ENCODE data around the gene SSC4D. TPM values are rescaled to one million over a fixed set of nuclear protein-coding genes. Genes with fewer than 3 reads are reported as not detected.
A peak's percentile ranks its signal among the peaks of the same experiment; 100 is the strongest.

The SSC4D gene
- total and polyA plus RNA-seq, 9 of the 15 experiments (the other 6 are each of a cell fraction or from before 2014, with no cell fraction given): 0.06 to 1.1 (median 0.85) TPM; not detected in 1

- TF ChIP-seq TEAD1 (CRISPR knock-in tag; IDR thresholded peaks at IDR 0.05) (peak; percentile 34 to 46; a peak in 1 of 4 replicates), ZNF696 (CRISPR knock-in tag; conservative IDR thresholded peaks at IDR 0.05) (no peak), HBP1 (CRISPR knock-in tag; IDR thresholded peaks at IDR 0.05) (0 out of 2 replicates have a peak, but pooled peaks have one; percentile 9), TARDBP (IDR thresholded peaks at IDR 0.05) (0 out of 2 replicates have a peak, but pooled peaks have one; percentile 36), ZNF347 (CRISPR knock-in tag; IDR thresholded peaks at IDR 0.05; ENCODE audit: low read depth) (no peak), ZFX (CRISPR knock-in tag; IDR thresholded peaks at IDR 0.05) (peak; percentile 58; the same call in 1 of the 2 replicates), ZMIZ1 (IDR thresholded peaks at IDR 0.05; ENCODE audit: low read depth in 2 of 2, low read length in 2 of 2) (peak in 1 of 2 experiments; percentile 46; a peak in 1 of 4 replicates), PRDM10 (IDR thresholded peaks at IDR 0.05; ENCODE audit: partially characterized antibody) (peak; percentile 71), ZNF224 (CRISPR knock-in tag; IDR thresholded peaks at IDR 0.05) (0 out of 2 replicates have a peak, but pooled peaks have one; percentile 46), ZNF239 (CRISPR knock-in tag; IDR thresholded peaks at IDR 0.05) (peak; percentile 46; the same call in 1 of the 2 replicates)
- TF ChIP-seq, protein P1, sequence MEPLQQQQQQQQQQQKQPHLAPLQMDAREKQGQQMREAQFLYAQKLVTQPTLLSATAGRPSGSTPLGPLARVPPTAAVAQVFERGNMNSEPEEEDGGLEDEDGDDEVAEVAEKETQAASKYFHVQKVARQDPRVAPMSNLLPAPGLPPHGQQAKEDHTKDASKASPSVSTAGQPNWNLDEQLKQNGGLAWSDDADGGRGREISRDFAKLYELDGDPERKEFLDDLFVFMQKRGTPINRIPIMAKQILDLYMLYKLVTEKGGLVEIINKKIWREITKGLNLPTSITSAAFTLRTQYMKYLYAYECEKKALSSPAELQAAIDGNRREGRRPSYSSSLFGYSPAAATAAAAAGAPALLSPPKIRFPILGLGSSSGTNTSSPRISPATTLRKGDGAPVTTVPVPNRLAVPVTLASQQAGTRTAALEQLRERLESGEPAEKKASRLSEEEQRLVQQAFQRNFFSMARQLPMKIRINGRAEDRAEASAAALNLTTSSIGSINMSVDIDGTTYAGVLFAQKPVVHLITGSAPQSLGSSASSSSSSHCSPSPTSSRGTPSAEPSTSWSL (CRISPR knock-in tag; IDR thresholded peaks at IDR 0.05; ENCODE audit: borderline replicate concordance): 0 out of 2 replicates have a peak, but pooled peaks have one; percentile 35
- TF ChIP-seq, protein P2, sequence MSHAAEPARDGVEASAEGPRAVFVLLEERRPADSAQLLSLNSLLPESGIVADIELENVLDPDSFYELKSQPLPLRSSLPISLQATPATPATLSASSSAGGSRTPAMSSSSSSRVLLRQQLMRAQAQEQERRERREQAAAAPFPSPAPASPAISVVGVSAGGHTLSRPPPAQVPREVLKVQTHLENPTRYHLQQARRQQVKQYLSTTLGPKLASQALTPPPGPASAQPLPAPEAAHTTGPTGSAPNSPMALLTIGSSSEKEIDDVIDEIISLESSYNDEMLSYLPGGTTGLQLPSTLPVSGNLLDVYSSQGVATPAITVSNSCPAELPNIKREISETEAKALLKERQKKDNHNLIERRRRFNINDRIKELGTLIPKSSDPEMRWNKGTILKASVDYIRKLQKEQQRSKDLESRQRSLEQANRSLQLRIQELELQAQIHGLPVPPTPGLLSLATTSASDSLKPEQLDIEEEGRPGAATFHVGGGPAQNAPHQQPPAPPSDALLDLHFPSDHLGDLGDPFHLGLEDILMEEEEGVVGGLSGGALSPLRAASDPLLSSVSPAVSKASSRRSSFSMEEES (CRISPR knock-in tag; IDR thresholded peaks at IDR 0.05): no peak
Measured at GRCh38 chr7:76359111-76359977, 50.2 kb downstream of the SSC4D start (continued).

All from K562 (cell line).